Breast epithelium (tissue), 4 donors: ENCODE data around the gene GNB5. TPM values are rescaled to one million over a fixed set of nuclear protein-coding genes. Genes with fewer than 3 reads are reported as not detected.

ENCODE experiments used
- DNase-seq, 2 donors: peaks; one replicate each; pipeline ENCODE4 v3.0.0-alpha.2; 2019; ENCODE audit warnings: low spot score in 2 of 2
- H3K27ac ChIP-seq, 2 donors: fragments of 200-600 bp; sonication (generic) in 1 of 2; one replicate each; pipeline ENCODE4 v1.5.1; 2016 to 2019; ENCODE audit warnings: mild to moderate bottlenecking in 1 of 2
- H3K27me3 ChIP-seq, 2 donors: fragments of 200-600 bp; sonication (generic) in 1 of 2; one replicate each; pipeline versions ENCODE4 v1.5.1 to v1.6.0; 2017 to 2019; ENCODE audit warnings: control low read depth in 1 of 2, mild to moderate bottlenecking in 1 of 2
- H3K36me3 ChIP-seq: fragments of 200-600 bp; one replicate; pipeline ENCODE4 v1.5.1; 2019
- H3K4me1 ChIP-seq, 2 donors: fragments of 200-600 bp; sonication (generic); one replicate each; pipeline ENCODE4 v1.5.1; 2016 to 2019; ENCODE audit warnings: control low read depth in 1 of 2
- H3K4me3 ChIP-seq, 3 donors: fragments of 200-600 bp; sonication (generic); 1 replicate in 2 of 3; 2 replicates in 1 of 3; pipeline ENCODE4 v1.5.1; 2016 to 2019; ENCODE audit warnings: mild to moderate bottlenecking in 3 of 3, moderate library complexity in 2 of 3
- H3K9me3 ChIP-seq, 2 donors: fragments of 200-600 bp; sonication (generic) in 1 of 2; one replicate each; pipeline ENCODE4 v1.5.1; 2016 to 2019; ENCODE audit warnings: control low read depth in 1 of 2
- POLR2A ChIP-seq: fragments of 450-650 bp; IDR thresholded peaks from one replicate; pipeline ENCODE4 v1.6.1; 2016; ENCODE audit warnings: antibody characterized with exemption, mild to moderate bottlenecking, moderate library complexity
- POLR2AphosphoS5 ChIP-seq, 3 donors: sonication (generic); formaldehyde crosslinking; IDR thresholded peaks; one replicate each; pipeline ENCODE4 v1.6.1; 2017; ENCODE audit warnings: antibody characterized with exemption in 3 of 3
- intact Hi-C: fragments of 100-400 bp; cut with DNase I; formaldehyde crosslinking; loops from one replicate; pipeline ENCODE4 v1.15.1; 2023; ENCODE audit warnings: low total_unique reads
- total RNA-seq, 3 donors: library from RNA; depleted of rRNA; stranded (reverse); fragments of >200 nt; gene quantifications; one replicate each; pipeline ENCODE4 v1.1.0, GENCODE V29; 2016
- TF ChIP-seq, protein P1 (sequence below), 3 donors: fragments of 450-650 bp; IDR thresholded peaks; one replicate each; pipeline ENCODE4 v1.5.1; 2016 to 2017; ENCODE audit warnings: antibody characterized with exemption in 3 of 3, mild to moderate bottlenecking in 3 of 3, moderate library complexity in 3 of 3

Gene GNB5
- total RNA-seq, 3 donors from 2014 or later: 18.9 to 43.9 (median 43.9) TPM

DNA sequence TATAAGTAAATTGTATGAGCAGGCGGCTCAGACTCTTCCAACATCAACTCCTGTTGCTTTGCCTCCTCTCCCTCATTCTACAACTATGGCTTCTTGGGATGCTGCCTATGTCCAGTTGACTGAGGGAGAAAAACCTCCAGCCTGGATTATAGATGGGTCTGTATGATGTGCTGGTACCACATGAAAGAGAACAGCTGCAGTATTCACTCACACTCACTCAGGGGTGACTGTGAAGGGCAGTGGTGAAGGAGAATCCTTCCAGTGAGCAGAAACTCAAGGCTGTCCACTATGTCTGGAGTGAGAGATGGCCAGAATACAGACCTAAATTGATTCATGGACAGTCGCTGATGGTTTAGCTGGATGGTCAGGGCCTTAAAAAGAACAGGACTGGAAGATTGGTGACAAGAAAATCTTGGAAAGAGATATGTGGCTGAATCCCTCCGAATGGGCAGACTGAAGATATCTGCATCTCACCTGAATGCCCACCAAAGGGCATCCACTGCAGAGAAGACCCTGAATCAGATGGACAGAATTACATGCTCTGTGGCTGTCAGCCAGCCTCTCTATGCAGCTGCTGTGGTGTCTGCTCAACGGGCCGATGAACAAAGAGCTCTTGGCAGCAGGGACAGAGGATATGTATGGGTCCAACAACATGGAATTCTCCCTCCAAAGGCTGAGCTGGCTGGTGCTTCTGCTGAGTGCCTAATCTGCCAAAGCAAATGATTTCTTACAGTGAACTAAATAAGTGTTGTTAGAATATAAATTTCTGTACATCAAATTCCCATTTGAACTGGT is 76.7 kb downstream of the GNB5 start:
- Histone ChIP-seq H3K36me3 (no peaks in the 10 kb centered on the region), H3K27ac (no peak overlapping the region), H3K9me3 (no peaks in the 10 kb centered on the region), H3K4me1 (no peaks in the 10 kb centered on the region), H3K27me3 (no peaks in the 10 kb centered on the region), H3K4me3 (no peak overlapping the region)
- TF ChIP-seq, protein P1, sequence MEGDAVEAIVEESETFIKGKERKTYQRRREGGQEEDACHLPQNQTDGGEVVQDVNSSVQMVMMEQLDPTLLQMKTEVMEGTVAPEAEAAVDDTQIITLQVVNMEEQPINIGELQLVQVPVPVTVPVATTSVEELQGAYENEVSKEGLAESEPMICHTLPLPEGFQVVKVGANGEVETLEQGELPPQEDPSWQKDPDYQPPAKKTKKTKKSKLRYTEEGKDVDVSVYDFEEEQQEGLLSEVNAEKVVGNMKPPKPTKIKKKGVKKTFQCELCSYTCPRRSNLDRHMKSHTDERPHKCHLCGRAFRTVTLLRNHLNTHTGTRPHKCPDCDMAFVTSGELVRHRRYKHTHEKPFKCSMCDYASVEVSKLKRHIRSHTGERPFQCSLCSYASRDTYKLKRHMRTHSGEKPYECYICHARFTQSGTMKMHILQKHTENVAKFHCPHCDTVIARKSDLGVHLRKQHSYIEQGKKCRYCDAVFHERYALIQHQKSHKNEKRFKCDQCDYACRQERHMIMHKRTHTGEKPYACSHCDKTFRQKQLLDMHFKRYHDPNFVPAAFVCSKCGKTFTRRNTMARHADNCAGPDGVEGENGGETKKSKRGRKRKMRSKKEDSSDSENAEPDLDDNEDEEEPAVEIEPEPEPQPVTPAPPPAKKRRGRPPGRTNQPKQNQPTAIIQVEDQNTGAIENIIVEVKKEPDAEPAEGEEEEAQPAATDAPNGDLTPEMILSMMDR (IDR thresholded peaks at IDR 0.05): no peak
- no peak for TF ChIP-seq POLR2AphosphoS5 (IDR thresholded peaks at IDR 0.05)
- intact Hi-C loops: no loop called here
- DNase-seq: no peak

DNA sequence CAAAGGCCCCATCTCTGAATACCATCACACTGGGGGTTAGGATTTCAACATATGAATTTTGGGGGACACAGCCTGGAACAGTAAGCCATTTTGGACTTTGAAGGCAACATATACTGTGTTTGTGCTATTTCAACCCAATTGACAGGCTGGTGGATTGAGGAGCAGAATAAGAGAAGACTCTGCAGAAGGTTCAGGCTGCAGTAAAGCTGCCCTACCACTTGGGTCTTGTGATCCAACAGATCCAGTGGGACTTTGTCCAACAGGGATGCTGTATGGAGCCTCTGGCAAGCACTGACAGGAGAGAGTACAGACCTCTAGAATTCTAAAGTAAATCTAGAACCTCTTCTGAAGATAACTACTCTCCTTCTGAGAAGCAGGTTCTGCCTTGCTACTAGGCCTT is 77.5 kb downstream of the GNB5 start:
- H3K4me1 ChIP-seq: no peaks in the 10 kb centered on the region
- no peak for TF ChIP-seq POLR2A
- TF ChIP-seq, protein P1 (IDR thresholded peaks at IDR 0.05): no peak
- TF ChIP-seq POLR2AphosphoS5 (IDR thresholded peaks at IDR 0.05): no peak
- H3K36me3 ChIP-seq: no peaks in the 10 kb centered on the region
- no peak overlapping the region for H3K4me3 ChIP-seq
- intact Hi-C loops: no loop called here
- no peak for DNase-seq
- no peak overlapping the region for H3K27ac ChIP-seq
- H3K27me3 ChIP-seq: no peaks in the 10 kb centered on the region
- no peaks in the 10 kb centered on the region for H3K9me3 ChIP-seq

DNA sequence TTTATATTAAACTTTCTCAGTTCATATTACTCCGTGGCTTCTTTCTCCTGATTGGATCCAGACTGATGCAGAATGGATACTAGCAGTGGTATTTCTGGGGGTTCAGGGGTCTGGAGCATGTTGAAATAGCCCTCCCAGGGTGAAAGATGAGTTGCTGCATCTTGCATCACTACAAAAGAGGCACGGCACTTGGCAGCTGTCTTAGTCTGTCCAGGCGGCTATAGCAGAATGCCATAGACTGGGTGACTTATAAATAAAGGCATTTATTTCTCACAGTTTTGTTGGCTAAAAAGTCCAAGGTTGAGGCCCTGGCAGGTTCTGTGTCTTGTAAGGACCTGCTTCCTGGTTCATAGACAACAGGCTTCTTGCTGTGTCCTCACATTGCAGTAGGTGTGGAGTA is 78.0 kb downstream of the GNB5 start:
- TF ChIP-seq POLR2AphosphoS5 (IDR thresholded peaks at IDR 0.05) (no peak), POLR2A (no peak)
- TF ChIP-seq, protein P1 (IDR thresholded peaks at IDR 0.05): no peak
- Histone ChIP-seq H3K27me3 (no peaks in the 10 kb centered on the region), H3K27ac (no peak overlapping the region), H3K36me3 (no peaks in the 10 kb centered on the region), H3K4me3 (no peak overlapping the region), H3K9me3 (no peaks in the 10 kb centered on the region), H3K4me1 (no peaks in the 10 kb centered on the region)
- no peak for DNase-seq
- intact Hi-C loops: no loop called here

DNA sequence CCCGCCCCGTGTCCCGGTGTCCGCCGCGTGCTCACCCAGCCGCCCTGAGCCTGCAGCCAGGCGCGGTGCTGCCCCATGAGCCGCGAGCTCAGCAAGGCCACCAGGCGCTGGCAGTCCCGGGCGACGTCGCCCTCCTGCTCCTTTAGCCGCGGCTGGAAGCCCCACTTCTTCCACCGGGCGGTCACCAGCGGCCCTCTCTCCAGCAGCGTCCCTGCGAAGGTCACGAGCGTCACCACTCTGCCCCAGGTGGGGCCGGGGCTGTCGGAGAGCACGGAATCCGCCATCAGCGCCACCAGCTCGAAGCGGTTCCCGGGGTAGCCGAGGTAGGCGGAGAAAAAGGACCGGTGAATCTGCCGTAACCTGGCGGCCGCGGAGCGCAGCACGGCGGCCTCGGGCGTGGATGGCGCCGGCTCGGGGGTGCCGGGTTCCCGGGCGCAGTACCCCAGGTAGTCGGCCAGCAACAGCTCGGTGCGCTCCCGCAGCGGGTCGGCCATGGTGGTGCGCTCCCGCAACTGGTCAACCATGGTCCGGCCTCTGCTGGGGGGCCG is 78.9 kb downstream of the GNB5 start:
- Histone ChIP-seq H3K4me1 (no peaks in the 10 kb centered on the region), H3K36me3 (no peaks in the 10 kb centered on the region), H3K27me3 (no peaks in the 10 kb centered on the region), H3K9me3 (no peaks in the 10 kb centered on the region), H3K27ac (peak overlapping the region in 1 of 2 donors; percentile 46), H3K4me3 (peak overlapping the region; percentile 18 to 70 (median 51))
- DNase-seq: peak in 1 of 2 donors; percentile 22
- intact Hi-C loops: no loop called here
- TF ChIP-seq, protein P1 (IDR thresholded peaks at IDR 0.05): peak; percentile 27 to 44 (median 38)
- no peak for TF ChIP-seq POLR2A

DNA sequence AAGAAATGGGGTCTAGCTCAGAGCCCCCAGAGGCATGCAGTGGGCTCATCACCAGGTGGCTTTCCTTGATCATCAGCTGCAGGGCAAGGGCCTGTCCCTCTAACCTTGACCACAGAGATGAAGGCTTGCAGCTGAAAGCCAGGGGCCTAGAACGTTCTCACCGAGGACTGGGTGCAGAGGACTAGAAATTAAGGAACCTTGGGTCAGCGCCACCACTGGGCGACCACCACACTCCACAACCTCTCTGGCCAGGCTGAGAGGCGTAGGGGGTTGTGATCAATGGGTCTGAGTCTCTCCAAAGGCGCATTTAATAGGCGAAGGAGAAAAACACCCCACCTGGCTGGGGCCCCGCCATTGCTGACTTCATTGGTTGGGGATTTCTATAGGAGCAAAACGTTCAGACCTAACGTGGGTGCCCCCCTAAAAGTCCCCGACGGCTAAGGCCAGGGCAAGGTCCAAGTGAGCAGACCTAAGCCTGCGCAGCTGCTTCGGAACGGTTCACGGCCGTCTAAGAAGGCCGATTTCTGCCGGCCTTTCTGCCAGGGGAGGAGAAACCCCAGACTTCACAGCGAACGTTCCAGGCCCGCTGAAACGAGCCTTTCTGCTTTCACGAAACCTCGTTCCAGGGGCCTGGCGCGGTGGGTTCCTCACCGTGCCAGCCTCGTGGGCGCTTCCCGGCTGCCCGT is 79.5 kb downstream of the GNB5 start:
- TF ChIP-seq POLR2A (no peak), POLR2AphosphoS5 (IDR thresholded peaks at IDR 0.05) (no peak)
- TF ChIP-seq, protein P1 (IDR thresholded peaks at IDR 0.05): no peak
- no peaks in the 10 kb centered on the region for H3K36me3 ChIP-seq
- intact Hi-C loops: no loop called here
- no peaks in the 10 kb centered on the region for H3K4me1 ChIP-seq
- peak overlapping the region; percentile 18 to 70 (median 51) for H3K4me3 ChIP-seq
- peak overlapping the region in 1 of 2 donors; percentile 46 for H3K27ac ChIP-seq
- no peak for DNase-seq
- no peaks in the 10 kb centered on the region for H3K9me3 ChIP-seq
- no peaks in the 10 kb centered on the region for H3K27me3 ChIP-seq
